Nephron progenitor cell (in vitro differentiated cells): ENCODE measurements around the gene RBL2.
A peak's percentile ranks its signal among the peaks of the same experiment; 100 is the strongest.

Experiments
- DNase-seq: peaks from one replicate; pipeline ENCODE4 v3.0.0; 2021
- H3K27ac Mint-ChIP-seq: 2 replicates; pipeline ENCODE4 v1.8.0; 2021; ENCODE audit warnings: mild to moderate bottlenecking, moderate library complexity, mixed read lengths
- H3K27me3 Mint-ChIP-seq: 2 replicates; pipeline ENCODE4 v1.8.0; 2021; ENCODE audit warnings: mild to moderate bottlenecking, low read depth, mixed read lengths; ENCODE audit not compliant: poor library complexity
- H3K36me3 Mint-ChIP-seq: 2 replicates; pipeline ENCODE4 v1.8.0; 2021; ENCODE audit warnings: low read depth, mixed read lengths
- H3K4me1 Mint-ChIP-seq: 2 replicates; pipeline ENCODE4 v1.8.0; 2021; ENCODE audit warnings: mixed read lengths
- H3K4me3 Mint-ChIP-seq: 2 replicates; pipeline ENCODE4 v1.8.0; 2021; ENCODE audit warnings: mild to moderate bottlenecking, moderate library complexity, mixed read lengths
- H3K9me3 Mint-ChIP-seq: 2 replicates; pipeline ENCODE4 v1.8.0; 2021; ENCODE audit warnings: mild to moderate bottlenecking, moderate library complexity, mixed read lengths
- TF ChIP-seq, protein P1 (sequence below): fragments of 200-600 bp; sonication (generic); IDR thresholded peaks from 2 replicates; pipeline ENCODE4 v1.5.0; 2021; ENCODE audit warnings: antibody characterized with exemption

The RBL2 gene

DNA sequence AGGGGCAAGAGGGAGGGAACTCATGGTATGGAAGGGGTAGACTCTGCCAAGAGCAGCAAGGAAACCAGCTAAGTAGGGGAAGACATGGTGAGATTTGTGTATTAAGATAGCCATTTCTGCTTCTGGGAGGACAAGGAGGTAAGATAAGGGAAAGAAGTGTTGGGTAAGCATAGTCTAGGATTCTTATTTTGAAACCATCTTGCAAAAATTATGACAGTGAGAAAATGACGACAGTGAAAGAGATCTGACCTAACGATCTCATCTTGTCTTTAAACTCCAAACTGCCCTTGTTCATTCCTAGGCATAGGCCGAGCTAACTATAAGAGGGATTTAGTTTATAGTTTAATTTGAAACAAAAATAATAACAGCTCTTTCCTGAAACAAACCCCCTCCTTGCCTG lies 5.6 kb upstream of the RBL2 start:
- Mint-ChIP-seq H3K4me1 (no peaks in the 10 kb centered on the region), H3K4me3 (no peak overlapping the region), H3K27ac (no peak overlapping the region), H3K27me3 (peaks cover 16% of the 10 kb centered on the region), H3K9me3 (peaks cover 37% of the 10 kb centered on the region), H3K36me3 (no peaks in the 10 kb centered on the region)
- no peak for DNase-seq
- TF ChIP-seq, protein P1, sequence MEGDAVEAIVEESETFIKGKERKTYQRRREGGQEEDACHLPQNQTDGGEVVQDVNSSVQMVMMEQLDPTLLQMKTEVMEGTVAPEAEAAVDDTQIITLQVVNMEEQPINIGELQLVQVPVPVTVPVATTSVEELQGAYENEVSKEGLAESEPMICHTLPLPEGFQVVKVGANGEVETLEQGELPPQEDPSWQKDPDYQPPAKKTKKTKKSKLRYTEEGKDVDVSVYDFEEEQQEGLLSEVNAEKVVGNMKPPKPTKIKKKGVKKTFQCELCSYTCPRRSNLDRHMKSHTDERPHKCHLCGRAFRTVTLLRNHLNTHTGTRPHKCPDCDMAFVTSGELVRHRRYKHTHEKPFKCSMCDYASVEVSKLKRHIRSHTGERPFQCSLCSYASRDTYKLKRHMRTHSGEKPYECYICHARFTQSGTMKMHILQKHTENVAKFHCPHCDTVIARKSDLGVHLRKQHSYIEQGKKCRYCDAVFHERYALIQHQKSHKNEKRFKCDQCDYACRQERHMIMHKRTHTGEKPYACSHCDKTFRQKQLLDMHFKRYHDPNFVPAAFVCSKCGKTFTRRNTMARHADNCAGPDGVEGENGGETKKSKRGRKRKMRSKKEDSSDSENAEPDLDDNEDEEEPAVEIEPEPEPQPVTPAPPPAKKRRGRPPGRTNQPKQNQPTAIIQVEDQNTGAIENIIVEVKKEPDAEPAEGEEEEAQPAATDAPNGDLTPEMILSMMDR: no peak

DNA sequence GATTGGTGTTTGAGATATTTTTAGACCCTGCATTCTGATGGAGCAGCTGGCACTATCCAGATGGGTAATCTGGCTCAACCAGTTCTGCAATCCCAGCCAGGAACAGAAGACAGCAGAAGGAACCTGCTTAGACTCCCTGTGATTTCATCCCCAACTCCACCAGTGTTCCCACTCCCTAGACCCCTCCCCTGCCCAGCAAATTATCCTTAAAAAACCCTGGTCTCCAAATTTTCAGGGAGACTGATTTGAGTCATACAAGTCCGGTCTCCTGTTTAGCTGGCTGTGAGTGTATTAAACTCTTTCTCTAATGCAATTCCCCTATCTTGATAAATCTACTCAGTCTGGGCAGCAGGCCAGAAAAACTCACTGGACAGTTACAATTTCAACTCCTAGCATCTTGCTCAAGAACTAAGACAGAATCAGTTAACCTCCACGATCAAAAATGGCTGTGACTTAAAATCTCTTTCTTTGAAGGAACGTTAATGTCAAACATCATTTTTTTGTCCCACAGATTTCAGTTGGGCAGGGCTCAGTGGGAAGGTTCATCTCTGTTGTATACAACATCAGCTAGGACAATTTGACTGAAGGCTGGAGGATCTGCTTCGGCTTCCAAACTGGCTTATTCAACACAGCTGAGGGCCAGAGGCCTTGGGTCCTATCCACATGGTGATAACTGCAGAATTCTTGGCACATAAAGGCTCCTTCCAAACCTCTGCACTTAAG lies 4.9 kb upstream of the RBL2 start:
- no peak for DNase-seq
- Mint-ChIP-seq H3K27ac (no peak overlapping the region), H3K4me3 (no peak overlapping the region), H3K4me1 (no peaks in the 10 kb centered on the region), H3K9me3 (peaks cover 31% of the 10 kb centered on the region), H3K36me3 (no peaks in the 10 kb centered on the region), H3K27me3 (peaks cover 16% of the 10 kb centered on the region)
- TF ChIP-seq, protein P1: no peak

DNA sequence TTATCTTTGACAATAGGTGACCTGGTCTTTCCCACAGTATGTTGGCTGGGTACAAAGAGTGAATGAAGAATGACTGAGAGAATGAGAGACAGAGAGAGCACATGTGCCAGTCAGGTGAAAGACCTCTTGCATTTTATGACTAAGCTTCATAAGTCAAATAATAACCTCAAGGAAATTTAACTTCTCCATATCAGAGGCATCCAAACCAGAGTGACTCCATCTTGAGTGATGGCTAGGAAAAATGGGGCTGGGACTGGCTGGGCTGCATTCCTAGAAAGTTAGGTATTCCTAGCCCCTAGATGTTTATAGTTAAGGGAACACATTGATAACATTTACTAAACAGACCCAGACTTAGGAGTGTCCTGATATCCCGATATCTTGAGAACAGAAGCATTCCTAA lies 3.9 kb upstream of the RBL2 start:
- H3K9me3 Mint-ChIP-seq: peaks cover 21% of the 10 kb centered on the region
- H3K27ac Mint-ChIP-seq: no peak overlapping the region
- peaks cover 16% of the 10 kb centered on the region for H3K27me3 Mint-ChIP-seq
- TF ChIP-seq, protein P1: no peak
- H3K36me3 Mint-ChIP-seq: no peaks in the 10 kb centered on the region
- peaks cover 3% of the 10 kb centered on the region for H3K4me1 Mint-ChIP-seq
- DNase-seq: no peak
- no peak overlapping the region for H3K4me3 Mint-ChIP-seq

DNA sequence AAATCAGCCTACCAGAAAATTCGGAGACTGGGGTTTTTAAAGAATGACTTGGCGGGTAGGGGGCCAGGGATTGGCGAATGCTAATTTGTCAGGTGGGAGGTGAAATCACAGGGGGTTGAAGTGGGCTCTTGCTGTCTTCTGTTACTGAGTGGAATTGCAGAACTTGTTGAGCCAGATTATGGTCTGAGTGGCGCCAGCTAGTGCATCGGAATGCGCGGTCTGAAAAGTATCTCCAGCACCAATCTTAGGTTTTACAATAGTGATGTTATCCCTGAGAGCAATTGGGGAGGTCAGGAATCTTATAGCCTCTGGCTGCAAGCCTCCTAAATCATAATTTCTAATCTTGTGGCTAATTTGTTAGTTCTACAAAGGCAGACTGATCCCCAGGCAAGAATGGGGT lies 762 bp upstream of the RBL2 start:
- DNase-seq: no peak
- Mint-ChIP-seq H3K27me3 (peaks cover 11% of the 10 kb centered on the region), H3K9me3 (peaks cover 10% of the 10 kb centered on the region), H3K4me3 (peak overlapping the region; percentile 82), H3K36me3 (no peaks in the 10 kb centered on the region), H3K27ac (no peak overlapping the region), H3K4me1 (peaks cover 20% of the 10 kb centered on the region)
- TF ChIP-seq, protein P1: no peak

DNA sequence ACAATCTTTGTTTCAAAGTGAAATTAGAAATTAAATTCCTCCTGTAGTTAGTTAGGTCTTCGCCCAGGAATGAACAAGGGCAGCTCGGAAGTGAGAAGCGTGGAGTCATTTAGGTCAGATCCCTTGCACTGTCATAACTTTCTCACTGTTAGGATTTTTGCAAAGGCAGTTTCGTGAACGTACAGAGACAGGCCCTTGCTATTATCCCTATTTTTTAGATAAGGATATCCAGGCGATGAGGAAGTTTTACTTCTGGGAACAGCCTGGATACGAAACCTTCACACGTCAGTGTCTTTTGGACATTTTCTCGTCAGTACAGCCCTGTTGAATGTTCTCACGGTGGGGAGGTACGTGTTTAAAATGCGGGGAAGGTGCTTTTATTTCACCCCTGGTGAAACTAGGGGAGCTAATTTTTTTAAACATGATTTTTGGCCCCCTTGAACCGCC lies 318 bp upstream of the RBL2 start:
- H3K4me1 Mint-ChIP-seq: peaks cover 20% of the 10 kb centered on the region
- TF ChIP-seq, protein P1: no peak
- peaks cover 7% of the 10 kb centered on the region for H3K27me3 Mint-ChIP-seq
- H3K9me3 Mint-ChIP-seq: peaks cover 10% of the 10 kb centered on the region
- no peak for DNase-seq
- peak overlapping the region; percentile 82 for H3K4me3 Mint-ChIP-seq
- no peak overlapping the region for H3K27ac Mint-ChIP-seq
- peaks cover under 1% of the 10 kb centered on the region for H3K36me3 Mint-ChIP-seq

DNA sequence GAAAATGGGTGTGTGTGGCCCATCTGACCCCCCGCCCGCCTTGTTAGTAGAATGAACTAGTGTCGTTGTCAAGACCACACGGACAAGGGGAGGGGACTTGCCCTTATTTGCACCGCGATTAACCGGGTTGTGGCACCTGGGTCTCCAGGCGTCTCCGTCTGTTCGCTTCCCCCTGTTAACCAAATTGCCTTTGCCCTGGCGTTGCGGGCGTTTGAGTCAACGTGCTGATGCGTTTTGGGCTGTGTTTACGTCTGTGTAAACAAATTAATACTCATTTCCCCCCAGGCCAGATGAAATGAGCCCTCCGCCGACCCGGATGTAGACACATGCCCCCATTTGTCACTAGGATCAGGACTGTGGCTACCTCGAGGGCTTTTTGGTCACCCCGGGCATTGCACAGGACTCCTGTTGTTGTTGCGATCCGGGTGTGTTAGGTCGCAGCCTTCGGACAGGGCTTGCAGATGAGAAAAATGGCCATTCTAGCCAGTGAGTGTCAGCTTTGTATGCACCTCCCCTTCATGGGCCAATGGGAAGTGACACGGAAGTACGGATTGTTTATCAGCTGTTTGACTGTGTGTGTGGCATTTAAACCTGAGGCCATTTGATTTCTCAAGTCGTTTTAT lies 906 bp downstream of the RBL2 start:
- Mint-ChIP-seq H3K4me1 (peaks cover 20% of the 10 kb centered on the region), H3K27ac (peak overlapping the region; percentile 98)

More for the DNA sequence above, 906 bp downstream of the RBL2 start:
- DNase-seq: peak; percentile 45
- no peaks in the 10 kb centered on the region for H3K27me3 Mint-ChIP-seq
- H3K36me3 Mint-ChIP-seq: peaks cover 11% of the 10 kb centered on the region
- peaks cover 5% of the 10 kb centered on the region for H3K9me3 Mint-ChIP-seq
- TF ChIP-seq, protein P1: no peak
- peak overlapping the region; percentile 98 for H3K4me3 Mint-ChIP-seq
